NT2/D1 (cell line): ENCODE data around the gene WSB1.

Source experiments
- SUZ12 ChIP-seq: IDR thresholded peaks from 2 replicates; pipeline ENCODE4 v1.6.1; 2011; ENCODE audit not compliant: insufficient read length, insufficient read depth; ENCODE audit errors: extremely low read depth
- YY1 ChIP-seq: IDR thresholded peaks from 2 replicates; pipeline ENCODE4 v1.6.1; 2011; ENCODE audit not compliant: insufficient read length, insufficient read depth
- ZNF274 ChIP-seq: IDR thresholded peaks from 2 replicates; pipeline ENCODE4 v1.6.1; 2011; ENCODE audit warnings: mild to moderate bottlenecking, low read depth, low read length

- TF ChIP-seq ZNF274, result no peak
- no peak for TF ChIP-seq SUZ12
- no peak for TF ChIP-seq YY1
Measured at GRCh38 chr17:27294689-27295630, 1.0 kb downstream of the WSB1 start.
